Activated CD8-positive, alpha-beta T cell treated with anti-CD3 and anti-CD28 coated beads, Interleukin-2, amount 10 ng/mL, durations not matched to agents 7 days and 5 days (primary cell): ENCODE results near the gene DEFB112. TPM values are rescaled to one million over a fixed set of nuclear protein-coding genes. Genes with fewer than 3 reads are reported as not detected.

ENCODE experiments used
- ATAC-seq: fragments of 150-1000 bp; cut with Tn5 transposase; one replicate; pipeline ENCODE4 v1.10.0; 2021; ENCODE audit warnings: moderate library complexity
- CTCF ChIA-PET: fragments of 350-600 bp; sonication (Branson Sonifier 250); formaldehyde crosslinking; loops from one replicate; lab custom pipeline; 2021; ENCODE audit warnings: antibody characterized with exemption; lab: Charles Lee
- POLR2A ChIA-PET: fragments of 350-600 bp; sonication (Branson Sonifier 250); formaldehyde crosslinking; loops from one replicate; lab custom pipeline; 2021; ENCODE audit warnings: antibody characterized with exemption; lab: Charles Lee
- DNase-seq: peaks from one replicate; pipeline ENCODE4 v3.0.0-alpha.2; 2020
- H3K27ac Mint-ChIP-seq: one replicate; pipeline ENCODE4 v1.8.0; 2021; ENCODE audit warnings: mild to moderate bottlenecking, mixed read lengths
- H3K27me3 Mint-ChIP-seq: one replicate; pipeline ENCODE4 v1.8.0; 2021; ENCODE audit warnings: low read depth, mixed read lengths
- H3K36me3 Mint-ChIP-seq: one replicate; pipeline ENCODE4 v1.8.0; 2021; ENCODE audit warnings: low read depth, mixed read lengths
- H3K4me1 Mint-ChIP-seq: one replicate; pipeline ENCODE4 v1.8.0; 2021; ENCODE audit warnings: low read depth, mixed read lengths
- H3K4me3 Mint-ChIP-seq: one replicate; pipeline ENCODE4 v1.8.0; 2021; ENCODE audit warnings: mild to moderate bottlenecking, mixed read lengths
- H3K9me3 Mint-ChIP-seq: one replicate; pipeline ENCODE4 v1.8.0; 2022; ENCODE audit warnings: mixed read lengths; ENCODE audit not compliant: insufficient read depth
- total RNA-seq, 2 experiments: library from RNA; stranded (reverse); gene quantifications; one replicate each; pipeline ENCODE4 v1.2.3, GENCODE V29; 2021

Gene DEFB112
- total RNA-seq, 2 experiments from 2014 or later = not detected

- Mint-ChIP-seq H3K36me3 (no peaks in the 10 kb centered on the region), H3K9me3 (peaks cover 3% of the 10 kb centered on the region), H3K27me3 (no peaks in the 10 kb centered on the region), H3K27ac (no peak overlapping the region), H3K4me3 (no peak overlapping the region), H3K4me1 (no peaks in the 10 kb centered on the region)
- ChIA-PET POLR2A (no interaction called here), CTCF (no interaction called here)
- ATAC-seq (no peak), DNase-seq (no peak)
These were observed 20.4 kb upstream of the DEFB112 start for GRCh38 chr6:50070101-50070500.

- H3K27ac Mint-ChIP-seq = no peak overlapping the region
- no peaks in the 10 kb centered on the region for H3K27me3 Mint-ChIP-seq
- no peak overlapping the region for H3K4me3 Mint-ChIP-seq
- DNase-seq (no peak), ATAC-seq (no peak)
- ChIA-PET POLR2A (no interaction called here), CTCF (no interaction called here)
- H3K9me3 Mint-ChIP-seq = peaks cover 3% of the 10 kb centered on the region
- no peaks in the 10 kb centered on the region for H3K36me3 Mint-ChIP-seq
- no peaks in the 10 kb centered on the region for H3K4me1 Mint-ChIP-seq
These were observed 12.3 kb upstream of the DEFB112 start for GRCh38 chr6:50062051-50062450.

GRCh38 chr6:50056242-50056641 is 6.5 kb upstream of the DEFB112 start:
- Mint-ChIP-seq H3K36me3 (no peaks in the 10 kb centered on the region), H3K27ac (no peak overlapping the region), H3K4me3 (no peak overlapping the region), H3K4me1 (no peaks in the 10 kb centered on the region), H3K9me3 (no peaks in the 10 kb centered on the region), H3K27me3 (no peaks in the 10 kb centered on the region)
- POLR2A ChIA-PET = no interaction called here
- ATAC-seq (no peak), DNase-seq (no peak)
- CTCF ChIA-PET = no interaction called here

GRCh38 chr6:50047026-50047425 is 2.7 kb downstream of the DEFB112 start:
- CTCF ChIA-PET = no interaction called here
- no peaks in the 10 kb centered on the region for H3K4me1 Mint-ChIP-seq
- H3K36me3 Mint-ChIP-seq = no peaks in the 10 kb centered on the region
- no peaks in the 10 kb centered on the region for H3K9me3 Mint-ChIP-seq
- H3K27me3 Mint-ChIP-seq = no peaks in the 10 kb centered on the region
- ATAC-seq (no peak), DNase-seq (no peak)
- no peak overlapping the region for H3K4me3 Mint-ChIP-seq
- H3K27ac Mint-ChIP-seq = no peak overlapping the region
- POLR2A ChIA-PET = no interaction called here

- H3K27ac Mint-ChIP-seq = no peak overlapping the region
- DNase-seq = no peak
- CTCF ChIA-PET = no interaction called here
- no peak overlapping the region for H3K4me3 Mint-ChIP-seq
- no peaks in the 10 kb centered on the region for H3K4me1 Mint-ChIP-seq
- ATAC-seq = no peak
- POLR2A ChIA-PET = no interaction called here
- no peaks in the 10 kb centered on the region for H3K9me3 Mint-ChIP-seq
- H3K27me3 Mint-ChIP-seq = no peaks in the 10 kb centered on the region
- no peaks in the 10 kb centered on the region for H3K36me3 Mint-ChIP-seq
These were observed 18.8 kb downstream of the DEFB112 start for GRCh38 chr6:50030777-50031562.

GRCh38 chr6:50030350-50030749 is 19.4 kb downstream of the DEFB112 start:
- ChIA-PET POLR2A (no interaction called here), CTCF (no interaction called here)

GRCh38 chr6:50025258-50025657 is 24.5 kb downstream of the DEFB112 start:
- ATAC-seq (no peak), DNase-seq (no peak)
- ChIA-PET POLR2A (no interaction called here), CTCF (no interaction called here)
- H3K36me3 Mint-ChIP-seq = no peaks in the 10 kb centered on the region
- no peaks in the 10 kb centered on the region for H3K9me3 Mint-ChIP-seq
- no peak overlapping the region for H3K27ac Mint-ChIP-seq
- H3K4me1 Mint-ChIP-seq = no peaks in the 10 kb centered on the region
- H3K27me3 Mint-ChIP-seq = no peaks in the 10 kb centered on the region
- no peak overlapping the region for H3K4me3 Mint-ChIP-seq

More at GRCh38 chr6:50030350-50030749, 19.4 kb downstream of the DEFB112 start:
- Mint-ChIP-seq H3K27ac (no peak overlapping the region), H3K4me3 (no peak overlapping the region), H3K9me3 (no peaks in the 10 kb centered on the region), H3K36me3 (no peaks in the 10 kb centered on the region), H3K4me1 (no peaks in the 10 kb centered on the region), H3K27me3 (no peaks in the 10 kb centered on the region)
- ATAC-seq (no peak), DNase-seq (no peak)

GRCh38 chr6:50021894-50022293 is 27.8 kb downstream of the DEFB112 start, which contains the start of gene DEFB110:
DEFB110 (minus strand) TSS chr6:50021994; CDS start chr6:50021935, 59 bp downstream.
- Mint-ChIP-seq H3K9me3 (peaks cover 4% of the 10 kb centered on the region), H3K27me3 (no peaks in the 10 kb centered on the region), H3K4me3 (no peak within 1 kb of the TSS), H3K4me1 (no peaks in the 10 kb centered on the region), H3K27ac (no peak within 1 kb of the TSS), H3K36me3 (no peaks in the 10 kb centered on the region)
- ChIA-PET POLR2A (no interaction called here), CTCF (no interaction called here)
- DNase-seq = no peak
- no peak for ATAC-seq

- DNase-seq (no peak), ATAC-seq (no peak)
- H3K4me3 Mint-ChIP-seq = no peak overlapping the region
- H3K9me3 Mint-ChIP-seq = no peaks in the 10 kb centered on the region
- H3K27ac Mint-ChIP-seq = no peak overlapping the region
- ChIA-PET CTCF (no interaction called here), POLR2A (no interaction called here)
- H3K4me1 Mint-ChIP-seq = no peaks in the 10 kb centered on the region
- no peaks in the 10 kb centered on the region for H3K36me3 Mint-ChIP-seq
- H3K27me3 Mint-ChIP-seq = no peaks in the 10 kb centered on the region
These were observed 41.9 kb downstream of the DEFB112 start for GRCh38 chr6:50007819-50008218.

GRCh38 chr6:50003139-50003538 is 46.6 kb downstream of the DEFB112 start:
- H3K27ac Mint-ChIP-seq = no peak overlapping the region
- POLR2A ChIA-PET = no interaction called here
- no peaks in the 10 kb centered on the region for H3K9me3 Mint-ChIP-seq
- CTCF ChIA-PET = no interaction called here
- DNase-seq = no peak
- no peaks in the 10 kb centered on the region for H3K36me3 Mint-ChIP-seq
- H3K4me3 Mint-ChIP-seq = no peak overlapping the region
- no peaks in the 10 kb centered on the region for H3K27me3 Mint-ChIP-seq
- ATAC-seq = no peak
- H3K4me1 Mint-ChIP-seq = no peaks in the 10 kb centered on the region

- Mint-ChIP-seq H3K27me3 (no peaks in the 10 kb centered on the region), H3K4me3 (no peak overlapping the region), H3K9me3 (no peaks in the 10 kb centered on the region), H3K27ac (no peak overlapping the region), H3K36me3 (no peaks in the 10 kb centered on the region), H3K4me1 (no peaks in the 10 kb centered on the region)
- no peak for DNase-seq
- POLR2A ChIA-PET = no interaction called here
- CTCF ChIA-PET = no interaction called here
- no peak for ATAC-seq
These were observed 54.5 kb downstream of the DEFB112 start for GRCh38 chr6:49995278-49995677.
